IPS DF 6.9 (cell line): ENCODE measurements around the gene PTPRN2.
"Not testable (repeated sequence)": the region's sequence is repeated elsewhere in the genome, so short reads cannot be mapped to it uniquely, and the experiment has no call there.

Source experiments
- DNase-seq: peaks from one replicate; pipeline ENCODE4 v3.0.0-alpha.2; 2013; ENCODE audit warnings: low read depth, low spot score
- H3K27ac ChIP-seq: one replicate; pipeline ENCODE4 v1.5.1; 2013; ENCODE audit warnings: low read length, control low read depth
- H3K27me3 ChIP-seq: 2 replicates; pipeline ENCODE4 v1.6.1; 2013; ENCODE audit warnings: mild to moderate bottlenecking, low read length; ENCODE audit not compliant: control insufficient read depth, insufficient read depth
- H3K36me3 ChIP-seq: 2 replicates; pipeline ENCODE4 v1.6.1; 2013; ENCODE audit warnings: low read length; ENCODE audit not compliant: control insufficient read depth, insufficient read depth
- H3K4me1 ChIP-seq: 2 replicates; pipeline ENCODE4 v1.6.1; 2013; ENCODE audit warnings: low read length; ENCODE audit not compliant: control insufficient read depth, insufficient read depth
- H3K4me3 ChIP-seq: 2 replicates; pipeline ENCODE4 v1.5.1; 2013; ENCODE audit warnings: mild to moderate bottlenecking, low read length
- H3K9me3 ChIP-seq: 2 replicates; pipeline ENCODE4 v1.6.1; 2013; ENCODE audit warnings: low read length, inconsistent platforms; ENCODE audit not compliant: control insufficient read depth, insufficient read depth
- WGBS: extraction: QIAGEN DNeasy Blood & Tissue Kit; methylation state at CpG from one replicate; pipeline ENCODE4 v1.1.7; 2013; ENCODE audit warnings: mixed read lengths, missing lambda C conversion rate; ENCODE audit not compliant: insufficient read length, insufficient coverage; 5-methylcytosine and 5-hydroxymethylcytosine counted together

The PTPRN2 gene

DNA sequence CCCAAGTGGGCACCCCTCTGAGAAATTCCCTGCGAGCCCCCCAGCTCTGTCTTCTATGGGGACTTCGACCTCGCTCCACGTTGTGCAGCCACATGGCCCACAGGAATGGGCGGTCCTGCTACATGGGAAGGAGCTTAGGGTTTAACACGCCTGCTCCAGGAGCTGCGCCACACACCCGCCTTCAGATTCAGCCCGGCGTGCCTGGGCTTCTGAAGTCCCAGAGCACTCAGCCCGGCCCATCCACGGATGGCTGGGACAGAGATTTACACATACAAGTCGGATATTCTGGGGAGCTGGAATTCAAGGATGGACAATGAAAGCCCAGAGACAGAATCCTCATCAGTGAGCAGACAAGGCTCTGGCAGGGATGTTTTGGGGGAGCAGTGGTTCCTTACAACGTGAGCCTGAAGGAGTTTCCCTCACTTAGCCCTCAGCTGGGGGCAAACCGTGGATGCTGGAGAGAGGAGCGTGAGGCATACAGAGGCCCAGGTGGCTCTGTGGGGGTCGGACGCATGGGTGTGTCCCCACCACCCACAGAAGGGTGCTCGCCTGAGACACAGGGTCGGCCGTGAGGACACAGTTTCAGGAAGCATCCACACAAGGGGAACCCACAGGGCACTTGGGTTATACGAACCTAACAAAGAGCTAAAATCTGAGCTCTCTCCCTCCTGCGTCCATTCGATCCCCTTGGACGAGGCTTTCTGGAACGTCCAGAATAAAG lies 877.9 kb downstream of the PTPRN2 start:
- WGBS: no CpG with 5 or more reads among the region's 26 CpGs
- peaks cover 28% of the 10 kb centered on the region for H3K9me3 ChIP-seq
- no peaks in the 10 kb centered on the region for H3K27me3 ChIP-seq
- H3K4me3 ChIP-seq: no peak overlapping the region
- DNase-seq: no peak
- no peaks in the 10 kb centered on the region for H3K4me1 ChIP-seq
- H3K27ac ChIP-seq: no peak overlapping the region
- no peaks in the 10 kb centered on the region for H3K36me3 ChIP-seq

DNA sequence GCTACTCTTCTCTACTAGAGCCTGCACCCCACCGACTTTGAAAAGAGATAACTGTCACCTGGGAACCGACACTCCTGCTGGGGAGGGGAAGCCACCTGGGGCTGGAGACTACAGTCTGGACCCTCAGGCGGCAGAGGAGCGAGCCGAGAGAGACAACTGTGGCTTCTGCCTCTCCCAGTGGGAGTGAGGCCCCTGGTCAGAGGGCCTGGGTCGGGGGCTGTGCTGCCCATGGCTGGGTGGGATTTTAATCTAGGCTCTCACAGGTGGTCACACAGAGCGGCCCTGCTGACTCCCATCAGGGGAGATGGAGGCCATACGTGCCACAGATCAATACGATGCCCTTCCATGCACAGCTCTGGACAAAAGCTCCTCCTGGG lies 878.7 kb downstream of the PTPRN2 start:
- H3K4me3 ChIP-seq: no peak overlapping the region
- WGBS: no CpG with 5 or more reads among the region's 9 CpGs
- no peak for DNase-seq
- peaks cover 29% of the 10 kb centered on the region for H3K9me3 ChIP-seq
- H3K27me3 ChIP-seq: no peaks in the 10 kb centered on the region
- no peaks in the 10 kb centered on the region for H3K4me1 ChIP-seq
- no peaks in the 10 kb centered on the region for H3K36me3 ChIP-seq
- no peak overlapping the region for H3K27ac ChIP-seq

DNA sequence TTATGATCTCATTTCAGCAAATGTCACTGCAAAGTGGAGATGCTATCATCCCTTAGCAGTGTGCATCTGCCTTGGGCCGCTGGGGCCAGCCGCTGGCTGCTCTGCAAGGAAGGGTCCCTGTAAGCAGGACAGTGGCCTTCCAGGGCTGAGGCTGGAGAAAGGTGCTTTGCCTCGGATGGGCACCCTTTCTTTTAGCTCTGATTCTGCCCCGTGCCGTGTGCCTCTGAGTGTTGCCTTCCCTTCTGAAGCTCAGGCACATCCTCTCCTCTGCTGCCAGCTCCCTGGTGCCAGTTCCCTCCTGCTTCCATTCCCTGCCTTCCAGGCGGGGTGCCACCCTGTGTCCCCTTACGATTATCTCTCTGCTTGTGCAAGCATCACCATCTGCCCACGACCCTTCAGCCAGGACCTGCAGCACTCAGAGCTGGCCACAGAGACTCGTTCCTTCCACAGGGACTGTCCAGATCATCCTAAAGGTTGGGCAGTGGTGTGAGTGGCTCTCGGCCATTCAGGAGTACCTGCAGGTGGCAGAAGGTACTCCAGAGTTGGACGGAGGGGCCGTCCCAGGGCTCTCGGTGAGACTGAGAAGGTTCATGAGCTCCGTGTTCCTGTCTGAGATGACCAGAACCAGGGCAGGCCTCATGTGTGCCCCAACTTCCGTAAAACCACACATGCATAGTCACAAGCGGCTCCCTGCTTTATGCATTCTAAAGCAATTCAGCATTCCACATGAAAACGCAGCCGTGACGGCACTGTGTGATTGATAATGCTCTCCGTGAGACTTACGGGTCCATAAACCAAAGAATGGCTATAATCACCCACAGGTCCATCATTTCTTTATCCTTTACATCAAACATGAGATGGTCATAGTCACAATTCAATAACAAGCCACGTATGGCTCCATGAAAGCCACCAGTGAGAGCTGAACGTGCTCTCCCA lies 879.4 kb downstream of the PTPRN2 start:
- peaks cover 30% of the 10 kb centered on the region for H3K9me3 ChIP-seq
- DNase-seq: no peak
- H3K4me1 ChIP-seq: no peaks in the 10 kb centered on the region
- H3K36me3 ChIP-seq: no peaks in the 10 kb centered on the region
- H3K27ac ChIP-seq: no peak overlapping the region
- H3K4me3 ChIP-seq: no peak overlapping the region
- H3K27me3 ChIP-seq: no peaks in the 10 kb centered on the region
- no CpG with 5 or more reads among the region's 23 CpGs for WGBS

DNA sequence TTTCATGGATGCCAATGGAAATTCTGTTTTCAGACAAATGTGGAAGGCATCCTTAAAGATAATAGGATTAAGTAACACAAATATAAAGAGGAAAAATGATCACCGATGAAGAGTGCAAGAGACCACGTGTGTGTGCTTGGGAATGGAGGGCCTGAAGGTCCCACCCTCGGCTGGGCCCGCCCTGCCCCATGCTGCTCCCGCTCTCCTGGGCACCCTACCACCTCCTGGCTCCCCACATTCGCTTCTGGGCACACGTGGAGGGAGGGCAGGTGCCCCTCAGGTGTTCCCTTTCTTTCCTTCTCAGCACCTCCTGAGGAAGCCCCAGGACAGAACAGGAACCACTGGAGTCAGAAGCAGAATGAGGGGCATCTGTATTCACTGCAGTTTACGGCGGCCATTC lies 883.3 kb downstream of the PTPRN2 start:
- no peaks in the 10 kb centered on the region for H3K27me3 ChIP-seq
- H3K36me3 ChIP-seq: no peaks in the 10 kb centered on the region
- no peaks in the 10 kb centered on the region for H3K4me1 ChIP-seq
- peaks cover 36% of the 10 kb centered on the region for H3K9me3 ChIP-seq
- no peak overlapping the region for H3K27ac ChIP-seq
- H3K4me3 ChIP-seq: no peak overlapping the region
- WGBS: no CpG with 5 or more reads among the region's 9 CpGs
- no peak for DNase-seq

DNA sequence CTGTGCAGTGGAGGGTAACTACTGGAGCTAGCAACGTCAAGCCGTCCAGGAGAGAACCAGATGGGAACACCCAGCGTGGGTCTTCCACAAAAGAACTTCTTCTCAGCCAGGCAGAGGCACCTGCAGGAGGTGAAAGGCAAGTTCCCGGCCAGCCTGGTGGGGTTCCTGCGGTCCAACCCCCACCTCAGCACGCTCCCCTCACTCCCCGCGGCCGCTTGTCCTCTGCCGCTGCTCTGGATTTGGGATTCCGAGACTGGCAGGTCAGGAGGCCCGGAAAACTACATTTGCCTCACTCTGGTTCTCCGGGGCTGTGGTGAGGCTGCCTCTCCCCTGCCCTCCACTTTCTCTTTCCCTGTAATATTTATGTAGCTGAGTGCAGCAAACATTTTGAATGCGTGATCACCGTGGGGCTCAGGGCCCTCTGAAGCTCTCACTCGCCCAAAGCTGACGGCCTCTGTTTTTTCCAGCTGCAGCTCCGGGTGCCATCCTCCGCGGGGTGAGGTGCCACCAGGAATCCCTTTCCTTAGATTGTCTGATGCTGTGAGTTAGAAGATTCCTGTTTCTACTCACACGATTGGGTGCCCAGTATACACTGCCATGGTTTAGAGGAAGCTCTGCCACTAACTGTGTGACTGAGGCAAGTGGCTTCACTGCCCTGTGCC lies 884.0 kb downstream of the PTPRN2 start:
- H3K27ac ChIP-seq: no peak overlapping the region
- no peak for DNase-seq
- no peak overlapping the region for H3K4me3 ChIP-seq
- H3K27me3 ChIP-seq: no peaks in the 10 kb centered on the region
- no CpG with 5 or more reads among the region's 21 CpGs for WGBS
- H3K36me3 ChIP-seq: no peaks in the 10 kb centered on the region
- peaks cover 33% of the 10 kb centered on the region for H3K9me3 ChIP-seq
- H3K4me1 ChIP-seq: no peaks in the 10 kb centered on the region

DNA sequence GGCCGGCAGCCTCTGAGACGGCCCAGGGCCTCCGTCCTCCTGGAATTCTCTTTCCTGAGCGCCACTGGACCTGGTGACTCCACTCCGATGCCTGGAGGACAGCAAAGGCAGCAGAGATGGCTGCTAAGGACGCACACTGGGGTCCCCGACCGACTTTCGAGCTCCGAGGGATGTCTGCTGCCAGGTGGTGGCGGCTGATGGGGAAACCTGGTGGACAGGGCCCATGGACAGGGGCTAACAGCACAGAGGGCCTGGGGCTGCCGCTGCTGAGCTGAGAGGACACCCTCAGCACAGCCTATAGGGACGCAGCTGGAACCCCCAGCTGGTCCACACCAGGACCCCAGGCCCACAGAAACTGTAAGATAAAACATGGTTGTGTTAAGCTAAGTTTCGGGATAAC lies 884.5 kb downstream of the PTPRN2 start:
- peaks cover 30% of the 10 kb centered on the region for H3K9me3 ChIP-seq
- no peak for DNase-seq
- no CpG with 5 or more reads among the region's 14 CpGs for WGBS
- no peaks in the 10 kb centered on the region for H3K27me3 ChIP-seq
- H3K36me3 ChIP-seq: no peaks in the 10 kb centered on the region
- H3K4me3 ChIP-seq: no peak overlapping the region
- H3K27ac ChIP-seq: no peak overlapping the region
- no peaks in the 10 kb centered on the region for H3K4me1 ChIP-seq

DNA sequence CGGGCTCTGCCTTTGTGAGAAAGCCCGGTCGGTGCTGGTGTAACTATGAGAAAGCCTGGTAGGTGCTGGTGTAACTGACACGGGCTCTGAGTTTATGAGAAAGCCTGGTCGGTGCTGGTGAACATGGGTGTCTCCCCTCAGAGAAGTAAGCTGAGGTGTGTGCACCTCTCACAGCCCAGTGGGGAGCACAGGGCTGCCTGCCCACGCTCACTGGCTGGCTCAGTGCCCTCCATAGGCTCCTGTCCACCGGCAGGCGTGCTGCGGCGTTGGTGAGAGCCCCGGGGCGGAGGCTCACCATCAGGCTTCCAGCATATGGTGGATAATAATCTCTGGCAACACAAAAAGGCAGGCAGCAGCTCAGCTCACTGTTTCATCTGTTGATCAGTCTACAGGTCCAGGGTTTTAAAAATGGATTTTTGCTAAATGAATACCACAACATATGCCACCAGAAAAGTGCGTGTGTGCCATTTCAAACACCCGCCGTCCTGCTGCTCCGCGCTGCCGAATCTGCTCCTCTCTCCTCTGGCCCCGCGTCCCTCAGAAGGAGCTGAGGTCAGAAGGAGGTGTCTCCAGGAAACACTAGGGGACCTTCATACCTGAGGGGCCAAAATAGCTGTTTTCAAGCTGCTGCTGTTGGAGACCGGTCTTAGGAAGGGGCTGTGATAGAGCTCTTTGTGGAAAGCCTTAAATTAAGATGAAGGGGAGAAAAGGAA lies 885.2 kb downstream of the PTPRN2 start:
- Histone ChIP-seq H3K9me3 (peaks cover 27% of the 10 kb centered on the region), H3K4me3 (no peak overlapping the region), H3K36me3 (no peaks in the 10 kb centered on the region), H3K4me1 (no peaks in the 10 kb centered on the region), H3K27ac (no peak overlapping the region), H3K27me3 (no peaks in the 10 kb centered on the region)
- whole genome bisulfite sequencing: no CpG with 5 or more reads among the region's 21 CpGs
- DNase-seq: no peak

DNA sequence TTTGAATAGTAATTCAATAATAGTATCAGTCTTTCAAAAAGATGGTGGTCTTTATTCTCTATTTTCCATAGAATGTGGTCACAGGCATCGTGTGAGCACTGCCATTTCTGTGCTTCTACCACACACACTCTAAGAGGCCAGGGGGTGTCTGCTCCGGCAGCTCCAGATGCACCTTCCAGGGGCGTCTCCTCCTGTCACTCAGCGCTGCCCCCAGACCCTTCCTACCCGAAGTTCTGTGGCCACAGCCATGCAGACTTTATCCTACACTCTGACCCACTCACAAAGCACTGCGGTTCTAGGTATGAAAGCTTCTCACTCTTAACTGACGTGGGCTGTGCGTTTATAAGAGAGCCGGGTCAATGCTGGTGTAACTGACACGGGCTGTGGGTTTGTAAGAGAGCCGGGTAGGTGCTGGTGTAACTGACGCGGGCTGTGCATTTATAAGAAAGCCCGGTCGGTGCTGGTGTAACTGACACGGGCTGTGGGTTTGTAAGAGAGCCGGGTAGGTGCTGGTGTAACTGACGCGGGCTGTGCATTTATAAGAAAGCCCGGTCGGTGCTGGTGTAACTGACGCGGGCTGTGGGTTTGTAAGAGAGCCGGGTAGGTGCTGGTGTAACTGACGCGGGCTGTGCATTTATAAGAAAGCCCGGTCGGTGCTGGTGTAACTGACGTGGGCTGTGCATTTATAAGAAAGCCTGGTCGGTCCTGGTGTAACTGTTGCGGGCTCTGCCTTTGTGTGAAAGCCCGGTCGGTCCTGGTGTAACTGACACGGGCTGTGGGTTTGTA lies 886.0 kb downstream of the PTPRN2 start:
- not testable (repeated sequence) for H3K36me3 ChIP-seq, H3K4me3 ChIP-seq, H3K27ac ChIP-seq, H3K27me3 ChIP-seq, H3K4me1 ChIP-seq, DNase-seq
- WGBS: no CpG with 5 or more reads among the region's 34 CpGs
- peaks cover 25% of the 10 kb centered on the region for H3K9me3 ChIP-seq

DNA sequence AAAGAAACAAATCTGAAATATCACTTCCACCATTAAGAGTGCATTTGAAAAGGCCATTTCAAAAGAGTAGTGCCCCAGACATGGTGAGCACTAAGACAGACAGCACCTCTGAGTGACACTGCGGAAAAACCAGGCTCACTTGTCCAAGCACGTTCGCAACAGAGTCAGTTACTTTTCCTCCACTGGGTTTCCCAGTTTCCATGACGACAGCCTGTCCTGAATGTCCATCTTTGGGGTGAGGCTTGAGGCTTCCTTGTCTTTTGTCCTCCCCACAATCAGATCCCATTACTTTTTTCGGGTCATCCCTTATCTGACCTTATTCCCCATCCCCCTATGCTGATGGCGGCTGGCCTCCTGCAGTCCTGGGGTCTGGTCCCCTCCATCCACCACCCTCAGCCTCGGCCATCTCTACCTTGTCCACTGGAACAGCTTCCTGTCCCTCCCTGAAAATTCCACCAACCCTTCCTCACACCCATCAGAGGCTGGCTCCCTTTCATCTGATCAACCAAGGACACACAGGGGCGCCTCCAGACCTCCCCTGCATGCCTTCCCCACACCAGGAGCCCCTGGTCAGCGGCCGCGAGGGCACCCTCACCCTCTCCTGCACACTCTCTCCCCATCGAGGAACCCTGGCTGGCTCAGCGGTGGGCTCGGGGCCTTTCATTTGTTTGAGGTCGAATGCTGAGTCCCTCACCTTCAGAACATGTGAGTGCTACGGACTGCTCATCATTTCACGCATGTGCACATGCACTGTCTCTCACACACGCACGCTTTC lies 887.2 kb downstream of the PTPRN2 start:
- no CpG with 5 or more reads among the region's 19 CpGs for WGBS
- H3K36me3 ChIP-seq: no peaks in the 10 kb centered on the region
- no peak for DNase-seq
- H3K27ac ChIP-seq: no peak overlapping the region
- H3K4me1 ChIP-seq: no peaks in the 10 kb centered on the region
- H3K4me3 ChIP-seq: no peak overlapping the region
- H3K9me3 ChIP-seq: peaks cover 19% of the 10 kb centered on the region
- no peaks in the 10 kb centered on the region for H3K27me3 ChIP-seq
